Lower leg skin (tissue), 3 donors: ENCODE data around the gene UPB1.

ENCODE experiments used
- CTCF ChIP-seq, 3 donors: fragments of 450-650 bp; IDR thresholded peaks; one replicate each; pipeline ENCODE4 v1.5.1; 2016; ENCODE audit warnings: antibody characterized with exemption in 3 of 3, mild to moderate bottlenecking in 3 of 3, moderate library complexity in 2 of 3
- POLR2A ChIP-seq, 2 donors: fragments of 450-650 bp; IDR thresholded peaks; one replicate each; pipeline ENCODE4 v1.6.1; 2016 to 2017; ENCODE audit warnings: antibody characterized with exemption in 2 of 2, mild to moderate bottlenecking in 1 of 2, moderate library complexity in 1 of 2

GRCh38 chr22:24514241-24515026 is 19.3 kb downstream of the UPB1 start:
- no peak for TF ChIP-seq CTCF (IDR thresholded peaks at IDR 0.05)
- no peak for TF ChIP-seq POLR2A (IDR thresholded peaks at IDR 0.05)
